ENCODE results near the gene MAVS. TPM values are rescaled to one million over a fixed set of nuclear protein-coding genes. Genes with fewer than 3 reads are reported as not detected.

Gene MAVS
- total RNA-seq, 1 experiment from 2014 or later = 31.7 TPM

- no peak for TF ChIP-seq CTCF (IDR thresholded peaks at IDR 0.05; ENCODE audit: unreplicated experiment)
- Mint-ChIP-seq H3K36me3 (ENCODE audit: insufficient read depth, unreplicated experiment) (peaks cover 29% of the 10 kb centered on the region), H3K4me3 (ENCODE audit: unreplicated experiment) (peak overlapping the region; percentile 83), H3K9me3 (ENCODE audit: unreplicated experiment) (no peaks in the 10 kb centered on the region), H3K27ac (ENCODE audit: low read depth, unreplicated experiment) (peak overlapping the region; percentile 83), H3K27me3 (ENCODE audit: insufficient read depth, unreplicated experiment) (no peaks in the 10 kb centered on the region), H3K4me1 (ENCODE audit: insufficient read depth, unreplicated experiment) (peaks cover 13% of the 10 kb centered on the region)
- ChIA-PET CTCF (interaction anchor here (1.6 to 2.9 kb wide), 3 partner anchors 27 to 61 kb away, joined by 3 to 30 read pairs (median 9); partner anchors contain the start of gene AP5S1), POLR2A (interaction anchor here (0.6 to 4.5 kb wide), 9 partner anchors 8 to 192 kb away, joined by 3 to 64 read pairs (median 8); partner anchors contain the start of genes ADISSP, AP5S1 and CENPB)
- BruUV-seq (replicated peaks) = no TSS peak
- intact Hi-C loops (cut with micrococcal nuclease) = loop anchor here (2.0 kb wide), 1 partner anchor 26 kb away; the partner anchor contains the start of gene AP5S1
- DNase-seq (ENCODE audit: unreplicated experiment) = no peak
Observed at GRCh38 chr20:3846378-3846739, 275 bp upstream of the MAVS start.

DNA sequence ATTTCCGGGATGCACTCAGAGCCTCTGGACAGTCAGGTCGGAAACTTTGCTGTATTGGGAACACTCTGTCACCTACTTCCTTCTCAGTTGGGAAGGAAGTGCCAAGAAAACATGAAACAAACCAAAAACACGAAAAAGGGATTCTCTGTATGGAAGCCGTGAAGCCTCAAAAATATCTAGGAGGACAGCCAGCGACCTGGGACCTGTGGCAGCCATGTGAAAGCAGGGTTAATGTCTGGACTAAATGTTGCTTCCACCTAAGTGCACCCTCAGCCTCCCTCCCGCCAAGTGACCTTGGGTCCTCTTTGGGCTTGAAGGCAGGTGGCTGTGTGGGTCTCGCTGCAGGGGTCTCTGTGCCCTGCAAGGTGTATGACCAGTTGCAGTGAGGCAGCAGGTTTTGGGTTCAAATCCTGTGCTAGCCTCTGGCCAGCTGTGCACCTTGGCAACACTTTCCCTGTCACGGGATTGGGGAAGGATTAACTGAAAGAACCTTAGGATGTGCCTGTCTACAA, 851 bp downstream of the MAVS start:
- peak overlapping the region; percentile 83 for H3K27ac Mint-ChIP-seq (ENCODE audit: low read depth, unreplicated experiment)
- no peaks in the 10 kb centered on the region for H3K9me3 Mint-ChIP-seq (ENCODE audit: unreplicated experiment)
- peaks cover 13% of the 10 kb centered on the region for H3K4me1 Mint-ChIP-seq (ENCODE audit: insufficient read depth, unreplicated experiment)
- CTCF ChIA-PET = interaction anchor here (0.6 to 0.9 kb wide), 2 partner anchors 11 to 312 kb away, joined by 3 to 4 read pairs; no protein-coding TSS in a partner anchor
- no peak for DNase-seq (ENCODE audit: unreplicated experiment)
- POLR2A ChIA-PET = interaction anchor here (0.7 to 2.1 kb wide), 11 partner anchors 9 to 233 kb away, joined by 3 to 29 read pairs (median 3); partner anchors contain the start of genes ADISSP, AP5S1 and CENPB
- TSS peak; percentile 65 for BruUV-seq (replicated peaks)
- peak overlapping the region; percentile 83 for H3K4me3 Mint-ChIP-seq (ENCODE audit: unreplicated experiment)
- intact Hi-C loops (cut with micrococcal nuclease) = loop anchor here (2.0 kb wide), 1 partner anchor 27 kb away; the partner anchor contains the start of gene AP5S1
- no peaks in the 10 kb centered on the region for H3K27me3 Mint-ChIP-seq (ENCODE audit: insufficient read depth, unreplicated experiment)
- TF ChIP-seq CTCF (IDR thresholded peaks at IDR 0.05; ENCODE audit: unreplicated experiment) = no peak
- H3K36me3 Mint-ChIP-seq (ENCODE audit: insufficient read depth, unreplicated experiment) = peaks cover 39% of the 10 kb centered on the region

GRCh38 chr20:3848565-3848964, 1.9 kb downstream of the MAVS start:
- H3K4me1 Mint-ChIP-seq (ENCODE audit: insufficient read depth, unreplicated experiment) = peaks cover 13% of the 10 kb centered on the region
- CTCF ChIA-PET = interaction anchor here (0.9 to 1.4 kb wide), 2 partner anchors 28 to 311 kb away, joined by 4 to 8 read pairs; partner anchors contain the start of gene AP5S1
- intact Hi-C loops (cut with micrococcal nuclease) = no loop called here

More at GRCh38 chr20:3848565-3848964, 1.9 kb downstream of the MAVS start:
- no peaks in the 10 kb centered on the region for H3K9me3 Mint-ChIP-seq (ENCODE audit: unreplicated experiment)
- POLR2A ChIA-PET = interaction anchor here (1.2 to 2.1 kb wide), 4 partner anchors 11 to 62 kb away, joined by 3 to 29 read pairs (median 4); partner anchors contain the start of genes AP5S1 and CENPB
- no peaks in the 10 kb centered on the region for H3K27me3 Mint-ChIP-seq (ENCODE audit: insufficient read depth, unreplicated experiment)
- peaks cover 39% of the 10 kb centered on the region for H3K36me3 Mint-ChIP-seq (ENCODE audit: insufficient read depth, unreplicated experiment)
- peak overlapping the region; percentile 83 for H3K4me3 Mint-ChIP-seq (ENCODE audit: unreplicated experiment)
- peak overlapping the region; percentile 30 for H3K27ac Mint-ChIP-seq (ENCODE audit: low read depth, unreplicated experiment)
- TF ChIP-seq CTCF (IDR thresholded peaks at IDR 0.05; ENCODE audit: unreplicated experiment) = no peak
- no TSS peak for BruUV-seq (replicated peaks)
- DNase-seq (ENCODE audit: unreplicated experiment) = no peak
